OCI-LY7 (cell line): Measurements from ENCODE around the gene MMAB.

Source experiments
- EZH2phosphoT487 ChIP-seq: fragments of 200-600 bp; sonication (generic); IDR thresholded peaks from 2 replicates; pipeline ENCODE4 v1.6.1; 2018; ENCODE audit warnings: low read depth, borderline replicate concordance, mild to moderate bottlenecking, mixed run types, antibody characterized with exemption, low read length, moderate library complexity, mixed read lengths
- TF ChIP-seq, protein P1 (sequence below): fragments of 200-600 bp; sonication (generic); conservative IDR thresholded peaks from 2 replicates; pipeline ENCODE4 v1.5.1; 2014; ENCODE audit warnings: mild to moderate bottlenecking, antibody characterized with exemption, low read length, moderate library complexity, mixed read lengths

DNA sequence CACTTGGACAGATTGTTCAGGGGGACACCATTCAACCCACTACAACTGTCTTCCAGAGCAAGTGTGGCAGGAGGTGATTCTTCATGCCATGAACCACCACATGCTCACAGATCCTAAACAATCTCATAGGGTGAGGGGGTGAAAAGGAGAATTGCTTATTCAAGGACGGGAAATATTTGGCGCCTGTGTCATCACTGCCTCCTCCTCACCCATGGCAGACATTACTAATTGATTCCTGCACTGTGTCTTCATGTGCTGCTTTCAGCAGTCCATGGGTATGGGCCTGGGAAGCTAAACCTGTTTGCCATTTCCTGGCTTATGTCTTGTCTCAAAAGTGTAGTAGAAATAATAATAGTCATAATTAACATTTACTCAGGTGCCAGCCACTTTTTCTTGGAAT, 31.3 kb downstream of the MMAB start:
- TF ChIP-seq, protein P1, sequence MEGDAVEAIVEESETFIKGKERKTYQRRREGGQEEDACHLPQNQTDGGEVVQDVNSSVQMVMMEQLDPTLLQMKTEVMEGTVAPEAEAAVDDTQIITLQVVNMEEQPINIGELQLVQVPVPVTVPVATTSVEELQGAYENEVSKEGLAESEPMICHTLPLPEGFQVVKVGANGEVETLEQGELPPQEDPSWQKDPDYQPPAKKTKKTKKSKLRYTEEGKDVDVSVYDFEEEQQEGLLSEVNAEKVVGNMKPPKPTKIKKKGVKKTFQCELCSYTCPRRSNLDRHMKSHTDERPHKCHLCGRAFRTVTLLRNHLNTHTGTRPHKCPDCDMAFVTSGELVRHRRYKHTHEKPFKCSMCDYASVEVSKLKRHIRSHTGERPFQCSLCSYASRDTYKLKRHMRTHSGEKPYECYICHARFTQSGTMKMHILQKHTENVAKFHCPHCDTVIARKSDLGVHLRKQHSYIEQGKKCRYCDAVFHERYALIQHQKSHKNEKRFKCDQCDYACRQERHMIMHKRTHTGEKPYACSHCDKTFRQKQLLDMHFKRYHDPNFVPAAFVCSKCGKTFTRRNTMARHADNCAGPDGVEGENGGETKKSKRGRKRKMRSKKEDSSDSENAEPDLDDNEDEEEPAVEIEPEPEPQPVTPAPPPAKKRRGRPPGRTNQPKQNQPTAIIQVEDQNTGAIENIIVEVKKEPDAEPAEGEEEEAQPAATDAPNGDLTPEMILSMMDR: no peak
- no peak for TF ChIP-seq EZH2phosphoT487
